SJSA1 (cell line): ENCODE data around the gene WNT7A. TPM values are rescaled to one million over a fixed set of nuclear protein-coding genes. Genes with fewer than 3 reads are reported as not detected.

Experiments
- DNase-seq, 2 experiments: peaks; one replicate each; pipeline ENCODE4 v3.0.0-alpha.2; 2015 to 2020; ENCODE audit warnings: low spot score in 2 of 2, low read depth in 1 of 2
- H3K27ac ChIP-seq: fragments of 250-450 bp; sonication (Bioruptor Pico); 2 replicates; pipeline ENCODE4 v1.5.1; 2020; ENCODE audit warnings: mild to moderate bottlenecking, moderate library complexity
- H3K27me3 ChIP-seq: fragments of 250-450 bp; sonication (Bioruptor Pico); replicated peaks from 2 replicates; pipeline ENCODE4 v1.5.1; 2020; ENCODE audit warnings: mild to moderate bottlenecking, moderate library complexity
- H3K36me3 ChIP-seq: fragments of 250-450 bp; sonication (Bioruptor Pico); 2 replicates; pipeline ENCODE4 v1.5.1; 2020; ENCODE audit warnings: mild to moderate bottlenecking
- H3K4me1 ChIP-seq: fragments of 250-450 bp; sonication (Bioruptor Pico); replicated peaks from 2 replicates; pipeline ENCODE4 v1.6.1; 2021; ENCODE audit warnings: mild to moderate bottlenecking
- H3K4me3 ChIP-seq: fragments of 250-450 bp; sonication (Bioruptor Pico); 2 replicates; pipeline ENCODE4 v1.5.1; 2020; ENCODE audit warnings: mild to moderate bottlenecking
- H3K9me3 ChIP-seq: fragments of 250-450 bp; sonication (Bioruptor Pico); replicated peaks from 2 replicates; pipeline ENCODE4 v1.5.1; 2020; ENCODE audit warnings: mild to moderate bottlenecking
- total RNA-seq: library from RNA; depleted of rRNA; stranded (reverse); fragments of >200 nt; shearing (Covaris generic); gene quantifications from 2 replicates; pipeline ENCODE4 v1.2.3, GENCODE V29; 2014

Gene WNT7A
- total RNA-seq, 1 experiment from 2014 or later = not detected

DNA sequence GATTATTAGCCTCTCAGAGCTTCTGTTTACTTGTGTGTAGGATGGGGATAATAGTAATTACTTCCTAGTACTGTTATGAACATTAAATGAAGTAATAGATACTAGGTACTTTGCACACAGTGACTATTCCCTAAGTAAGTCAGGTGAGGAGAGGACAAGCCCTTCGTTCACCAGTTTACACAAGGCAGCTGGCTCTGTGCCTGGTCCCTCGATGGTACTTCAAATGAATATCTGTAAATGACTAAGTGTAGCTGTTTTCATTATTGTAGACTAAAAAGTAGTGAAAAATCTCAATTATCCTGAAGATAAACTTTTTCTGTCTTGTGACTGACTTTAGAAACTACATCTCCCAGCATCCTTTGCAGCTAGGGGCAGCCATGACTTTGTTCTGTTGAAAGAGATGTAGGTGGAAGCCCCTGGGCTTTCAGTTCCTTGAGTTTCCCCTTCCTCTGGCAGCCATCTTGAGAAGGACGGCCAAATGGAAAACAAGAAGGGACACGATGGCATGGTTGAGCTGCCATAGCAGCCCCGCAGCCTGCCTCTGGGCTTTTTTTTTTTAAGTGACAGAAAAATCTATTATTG lies 11.7 kb upstream of the WNT7A start:
- H3K36me3 ChIP-seq = no peaks in the 10 kb centered on the region
- peaks cover 18% of the 10 kb centered on the region for H3K27me3 ChIP-seq
- peaks cover 14% of the 10 kb centered on the region for H3K4me1 ChIP-seq
- no peak overlapping the region for H3K4me3 ChIP-seq
- no peaks in the 10 kb centered on the region; the same call in none of the 2 replicates for H3K9me3 ChIP-seq
- DNase-seq = no peak
- no peak overlapping the region for H3K27ac ChIP-seq

- Histone ChIP-seq H3K4me1 (peaks cover 9% of the 10 kb centered on the region), H3K27ac (no peak overlapping the region), H3K9me3 (no peaks in the 10 kb centered on the region; the same call in 1 of the 2 replicates), H3K27me3 (peaks cover 15% of the 10 kb centered on the region), H3K4me3 (no peak overlapping the region), H3K36me3 (no peaks in the 10 kb centered on the region)
- no peak for DNase-seq
Observed at GRCh38 chr3:13891017-13891392, 11.1 kb upstream of the WNT7A start.

DNA sequence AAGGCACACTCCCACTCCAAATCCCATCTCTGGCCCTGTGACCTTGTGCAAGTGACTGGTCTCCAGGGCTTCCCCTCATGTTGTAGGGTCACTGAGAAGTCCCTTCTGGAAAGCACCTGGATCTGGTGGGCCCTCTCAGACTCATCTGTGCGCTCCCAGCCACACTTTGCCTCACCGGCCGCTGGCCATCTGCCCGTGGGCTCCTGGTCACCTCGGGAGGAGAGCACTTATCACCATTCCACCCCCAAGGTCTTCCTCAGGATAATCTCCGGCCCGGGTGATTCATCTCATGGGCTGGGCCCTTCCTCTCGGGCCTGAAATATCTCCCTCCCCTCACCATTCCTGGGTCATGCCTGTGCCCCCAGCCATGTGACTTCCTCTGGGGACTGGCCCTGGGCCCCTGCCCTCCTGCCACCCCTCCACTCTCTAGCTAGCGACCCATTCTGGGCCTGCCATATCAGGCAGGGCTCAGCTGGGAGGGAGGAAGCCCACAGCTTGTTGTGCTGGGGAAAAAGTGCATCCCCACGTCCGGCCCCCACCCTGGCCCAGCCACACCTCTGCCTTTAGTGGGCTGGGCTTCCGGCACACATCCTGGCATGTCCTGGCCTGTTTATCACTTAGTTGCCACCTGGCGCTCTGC lies 10.6 kb upstream of the WNT7A start:
- Histone ChIP-seq H3K9me3 (no peaks in the 10 kb centered on the region; the same call in 1 of the 2 replicates), H3K4me3 (no peak overlapping the region), H3K4me1 (0 out of 2 replicates have a peak, but pooled peaks cover 4% of the 10 kb centered on the region), H3K27ac (no peak overlapping the region), H3K27me3 (peaks cover 9% of the 10 kb centered on the region), H3K36me3 (no peaks in the 10 kb centered on the region)
- DNase-seq = no peak

- Histone ChIP-seq H3K4me3 (no peak overlapping the region), H3K27me3 (no peaks in the 10 kb centered on the region; the same call in 1 of the 2 replicates), H3K27ac (no peak overlapping the region), H3K9me3 (no peaks in the 10 kb centered on the region), H3K4me1 (no peaks in the 10 kb centered on the region), H3K36me3 (no peaks in the 10 kb centered on the region)
- no peak for DNase-seq
Observed at GRCh38 chr3:13888576-13888975, 8.7 kb upstream of the WNT7A start.

DNA sequence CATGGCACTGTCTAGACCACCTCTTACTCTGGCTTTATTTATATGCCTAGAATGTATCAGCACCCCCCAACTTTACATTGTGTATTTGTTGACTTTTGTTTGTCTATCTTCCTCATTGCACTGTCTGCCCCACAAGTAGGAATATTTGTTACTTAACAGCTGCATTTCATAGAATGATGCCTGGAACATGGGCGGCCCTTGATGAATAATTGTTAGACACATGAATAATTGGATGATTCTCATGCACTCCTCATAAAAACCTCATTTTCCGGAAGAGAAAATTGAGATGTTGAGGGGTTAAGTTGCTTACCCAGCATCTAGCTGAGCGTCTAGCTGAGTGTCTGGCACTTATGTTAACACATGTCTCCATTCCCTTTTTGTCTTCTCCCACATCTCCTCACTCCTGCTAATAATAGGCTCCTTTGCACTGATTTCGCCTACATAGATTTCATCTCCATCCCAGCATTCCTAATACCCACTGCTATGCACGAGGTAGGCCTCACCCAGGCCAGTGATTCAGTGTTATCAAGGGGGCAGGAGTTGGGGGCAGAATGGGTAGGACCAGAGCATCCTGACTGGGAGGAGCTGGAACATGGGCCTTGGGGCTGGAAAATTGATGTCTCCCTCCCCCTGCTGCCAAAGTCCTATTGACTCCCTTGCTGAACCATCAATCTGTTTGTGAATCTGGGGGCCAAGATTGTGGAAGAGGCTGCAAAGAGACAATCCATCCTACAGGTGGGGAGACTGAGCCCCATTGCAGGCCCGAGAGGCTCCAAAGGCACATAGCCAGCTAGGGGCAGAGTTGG lies 7.8 kb upstream of the WNT7A start:
- Histone ChIP-seq H3K27me3 (no peaks in the 10 kb centered on the region; the same call in 1 of the 2 replicates), H3K4me3 (no peak overlapping the region), H3K4me1 (no peaks in the 10 kb centered on the region), H3K36me3 (no peaks in the 10 kb centered on the region), H3K9me3 (no peaks in the 10 kb centered on the region), H3K27ac (no peak overlapping the region)
- DNase-seq = no peak

GRCh38 chr3:13886593-13887129 lies 6.8 kb upstream of the WNT7A start:
- no peaks in the 10 kb centered on the region for H3K36me3 ChIP-seq
- H3K4me1 ChIP-seq = no peaks in the 10 kb centered on the region
- H3K27ac ChIP-seq = no peak overlapping the region

GRCh38 chr3:13885704-13886010 lies 5.8 kb upstream of the WNT7A start:
- no peaks in the 10 kb centered on the region for H3K36me3 ChIP-seq
- H3K4me3 ChIP-seq = no peak overlapping the region
- H3K27me3 ChIP-seq = peaks cover 6% of the 10 kb centered on the region
- H3K27ac ChIP-seq = no peak overlapping the region
- no peak for DNase-seq
- no peaks in the 10 kb centered on the region for H3K9me3 ChIP-seq
- no peaks in the 10 kb centered on the region for H3K4me1 ChIP-seq

More at GRCh38 chr3:13886593-13887129, 6.8 kb upstream of the WNT7A start:
- no peak for DNase-seq
- Histone ChIP-seq H3K4me3 (no peak overlapping the region), H3K27me3 (no peaks in the 10 kb centered on the region; the same call in 1 of the 2 replicates), H3K9me3 (no peaks in the 10 kb centered on the region)

DNA sequence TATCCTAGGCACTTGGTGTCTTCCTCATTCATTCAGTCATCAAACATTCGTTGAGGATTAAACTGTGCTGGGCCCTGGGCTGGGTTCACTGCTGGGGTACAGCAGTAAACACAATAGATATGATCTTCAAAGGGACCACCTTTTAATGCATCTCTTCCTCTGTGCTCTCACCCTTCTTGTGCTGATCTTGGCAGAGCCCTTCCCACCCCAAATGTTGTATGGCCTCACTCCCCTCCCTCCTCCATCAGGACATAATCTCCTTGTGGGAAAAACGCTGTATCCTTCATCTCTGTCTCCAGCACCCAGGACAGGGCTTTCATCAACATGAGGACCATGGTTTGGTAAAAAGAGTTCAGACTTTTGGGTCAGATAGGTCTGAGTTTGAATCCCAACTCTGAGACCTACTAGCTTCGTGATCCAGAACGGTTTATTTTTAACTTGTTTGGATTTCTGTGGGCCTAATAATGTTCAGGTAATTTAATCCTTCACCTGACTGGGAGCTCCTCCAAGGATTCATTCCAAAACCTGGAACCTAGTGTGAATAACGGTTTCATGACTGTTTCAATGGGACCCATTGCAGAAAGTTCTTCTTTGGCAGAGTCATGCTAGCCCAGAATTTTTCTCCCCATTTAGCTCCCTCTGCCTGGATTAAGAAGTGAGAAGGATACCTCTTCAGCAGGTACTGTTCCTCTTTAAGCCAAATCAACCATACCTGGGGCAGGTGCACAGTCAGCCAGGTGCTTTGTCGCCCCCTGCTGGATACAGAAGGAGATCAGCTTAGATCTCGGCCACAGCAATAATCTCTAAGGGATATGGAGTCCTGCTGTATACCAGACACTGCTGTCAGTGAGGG lies 5.2 kb upstream of the WNT7A start:
- Histone ChIP-seq H3K27me3 (peaks cover 12% of the 10 kb centered on the region), H3K4me1 (no peaks in the 10 kb centered on the region; the same call in 1 of the 2 replicates), H3K9me3 (no peaks in the 10 kb centered on the region), H3K4me3 (no peak overlapping the region), H3K27ac (no peak overlapping the region), H3K36me3 (no peaks in the 10 kb centered on the region)
- DNase-seq = peak in 1 of 2 experiments; percentile 22

DNA sequence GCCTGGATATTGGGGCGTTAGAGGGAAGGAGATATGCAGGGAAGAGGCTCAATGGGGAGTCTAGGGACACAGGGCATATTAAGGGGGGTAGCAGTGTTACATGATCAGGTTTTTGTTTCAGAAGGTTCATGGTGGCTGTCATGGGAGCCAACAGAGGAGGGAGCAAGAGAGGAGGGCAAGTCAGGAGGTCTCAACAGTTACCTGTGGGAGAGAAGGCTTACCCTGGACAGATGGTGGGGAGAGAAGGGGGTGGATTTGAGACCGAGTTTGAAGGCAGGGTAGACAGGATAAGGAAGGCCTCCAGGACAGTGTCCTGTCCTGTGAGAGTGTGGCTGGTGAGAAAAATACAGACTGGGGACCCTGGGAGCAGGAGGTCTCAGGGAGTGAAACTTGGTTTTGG lies 3.8 kb upstream of the WNT7A start:
- Histone ChIP-seq H3K27ac (no peak overlapping the region), H3K9me3 (no peaks in the 10 kb centered on the region), H3K27me3 (peaks cover 23% of the 10 kb centered on the region), H3K36me3 (no peaks in the 10 kb centered on the region), H3K4me3 (no peak overlapping the region), H3K4me1 (no peaks in the 10 kb centered on the region; the same call in 1 of the 2 replicates)
- DNase-seq = peak in 1 of 2 experiments; percentile 13

DNA sequence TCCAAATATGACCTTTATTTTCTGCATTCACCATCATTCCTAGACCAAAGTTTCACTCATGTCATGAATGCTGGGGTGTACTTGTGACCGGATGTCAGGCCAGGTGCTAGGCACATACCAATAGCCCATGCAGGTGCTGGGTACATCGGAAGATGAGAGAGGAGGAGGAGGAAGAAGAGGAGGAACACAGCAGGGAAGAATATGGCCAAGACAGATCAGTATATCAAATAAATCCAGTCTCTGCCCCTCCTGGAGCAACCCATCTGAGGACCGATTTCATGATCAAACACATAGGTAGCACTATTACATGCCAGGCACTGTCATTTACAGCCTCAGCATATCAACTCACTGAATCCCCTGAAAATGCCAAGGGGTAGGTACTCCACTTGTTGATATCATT lies 3.0 kb upstream of the WNT7A start:
- H3K4me1 ChIP-seq = no peaks in the 10 kb centered on the region; the same call in 1 of the 2 replicates
- no peak overlapping the region for H3K27ac ChIP-seq
- H3K36me3 ChIP-seq = no peaks in the 10 kb centered on the region
- H3K4me3 ChIP-seq = no peak overlapping the region
- DNase-seq = no peak
- H3K27me3 ChIP-seq = peaks cover 30% of the 10 kb centered on the region
- no peaks in the 10 kb centered on the region for H3K9me3 ChIP-seq

GRCh38 chr3:13881536-13882410 lies 1.9 kb upstream of the WNT7A start:
- Histone ChIP-seq H3K4me1 (no peaks in the 10 kb centered on the region; the same call in 1 of the 2 replicates), H3K4me3 (no peak overlapping the region), H3K27ac (no peak overlapping the region), H3K36me3 (no peaks in the 10 kb centered on the region), H3K9me3 (no peaks in the 10 kb centered on the region), H3K27me3 (peaks cover 41% of the 10 kb centered on the region)
- no peak for DNase-seq

DNA sequence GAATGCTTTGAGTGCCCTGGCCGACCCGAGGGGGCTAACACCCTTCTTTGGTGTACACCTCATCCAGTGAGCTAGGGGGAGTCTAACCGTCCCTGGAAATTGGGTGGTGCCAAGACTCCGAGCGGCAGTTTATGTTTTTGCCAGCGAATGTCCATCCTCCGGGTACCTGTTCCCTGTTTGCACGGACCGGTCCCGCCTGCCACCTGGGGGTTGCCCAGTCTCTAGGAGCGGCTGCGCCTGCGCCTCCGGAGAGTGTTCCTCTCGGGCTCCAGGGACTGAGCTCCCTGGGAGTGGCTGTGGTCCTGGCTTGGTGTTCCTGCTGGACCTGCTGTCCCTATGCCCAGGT lies 913 bp upstream of the WNT7A start:
- no peaks in the 10 kb centered on the region for H3K36me3 ChIP-seq
- no peak overlapping the region for H3K4me3 ChIP-seq
- H3K9me3 ChIP-seq = no peaks in the 10 kb centered on the region
- H3K27ac ChIP-seq = no peak overlapping the region
- DNase-seq = no peak
- H3K27me3 ChIP-seq = peaks cover 51% of the 10 kb centered on the region
- H3K4me1 ChIP-seq = no peaks in the 10 kb centered on the region; the same call in 1 of the 2 replicates
